NB4 (cell line): ENCODE results near the gene ANKRD9.

ENCODE experiments used
- POLR2A ChIP-seq: IDR thresholded peaks from 2 replicates; pipeline ENCODE4 v1.6.1; 2011; ENCODE audit warnings: mild to moderate bottlenecking; ENCODE audit not compliant: insufficient read length; ENCODE audit errors: extremely low read depth
- TF ChIP-seq, protein P1 (sequence below): IDR thresholded peaks from one replicate; pipeline ENCODE4 v1.5.1; 2012; ENCODE audit warnings: low read depth, low read length
- TF ChIP-seq, protein P2 (sequence below): IDR thresholded peaks from 2 replicates; pipeline ENCODE4 v1.6.1; 2011; ENCODE audit warnings: low read depth, low read length

DNA sequence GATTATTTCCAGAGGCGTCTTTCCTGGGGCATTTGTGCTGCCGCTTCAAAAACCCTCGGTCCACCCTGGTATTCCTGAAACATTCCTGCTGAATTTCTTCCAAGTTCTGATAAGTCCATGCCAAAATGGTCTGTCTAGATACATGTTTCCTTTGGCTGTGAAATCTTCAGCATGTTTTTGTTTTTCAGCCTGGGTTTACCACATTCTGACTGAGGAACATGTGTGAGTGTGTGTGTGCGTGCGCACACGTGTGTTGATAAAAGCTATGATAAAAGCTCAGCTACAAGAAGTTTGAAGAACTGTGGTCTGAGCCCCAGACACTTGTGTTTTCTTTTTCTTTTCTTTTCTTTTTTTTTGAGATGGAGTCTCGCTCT is 22.4 kb downstream of the ANKRD9 start:
- TF ChIP-seq, protein P1, sequence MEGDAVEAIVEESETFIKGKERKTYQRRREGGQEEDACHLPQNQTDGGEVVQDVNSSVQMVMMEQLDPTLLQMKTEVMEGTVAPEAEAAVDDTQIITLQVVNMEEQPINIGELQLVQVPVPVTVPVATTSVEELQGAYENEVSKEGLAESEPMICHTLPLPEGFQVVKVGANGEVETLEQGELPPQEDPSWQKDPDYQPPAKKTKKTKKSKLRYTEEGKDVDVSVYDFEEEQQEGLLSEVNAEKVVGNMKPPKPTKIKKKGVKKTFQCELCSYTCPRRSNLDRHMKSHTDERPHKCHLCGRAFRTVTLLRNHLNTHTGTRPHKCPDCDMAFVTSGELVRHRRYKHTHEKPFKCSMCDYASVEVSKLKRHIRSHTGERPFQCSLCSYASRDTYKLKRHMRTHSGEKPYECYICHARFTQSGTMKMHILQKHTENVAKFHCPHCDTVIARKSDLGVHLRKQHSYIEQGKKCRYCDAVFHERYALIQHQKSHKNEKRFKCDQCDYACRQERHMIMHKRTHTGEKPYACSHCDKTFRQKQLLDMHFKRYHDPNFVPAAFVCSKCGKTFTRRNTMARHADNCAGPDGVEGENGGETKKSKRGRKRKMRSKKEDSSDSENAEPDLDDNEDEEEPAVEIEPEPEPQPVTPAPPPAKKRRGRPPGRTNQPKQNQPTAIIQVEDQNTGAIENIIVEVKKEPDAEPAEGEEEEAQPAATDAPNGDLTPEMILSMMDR, result no peak
- TF ChIP-seq POLR2A, result no peak
- TF ChIP-seq, protein P2, sequence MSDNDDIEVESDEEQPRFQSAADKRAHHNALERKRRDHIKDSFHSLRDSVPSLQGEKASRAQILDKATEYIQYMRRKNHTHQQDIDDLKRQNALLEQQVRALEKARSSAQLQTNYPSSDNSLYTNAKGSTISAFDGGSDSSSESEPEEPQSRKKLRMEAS, result no peak
